Uterus (tissue), 4 donors: Measurements from ENCODE around the gene LOXL1. TPM values are rescaled to one million over a fixed set of nuclear protein-coding genes. Genes with fewer than 3 reads are reported as not detected.

ENCODE experiments used
- DNase-seq, 2 donors: peaks; one replicate each; pipeline ENCODE4 v3.0.0-alpha.2; 2019 to 2020
- H3K27ac ChIP-seq, 2 donors: fragments of 200-600 bp; sonication (generic); 1 replicate in 1 of 2; 2 replicates in 1 of 2; pipeline ENCODE4 v1.5.1; 2016 to 2018
- H3K27me3 ChIP-seq, 2 donors: fragments of 200-600 bp; sonication (generic); one replicate each; pipeline ENCODE4 v1.5.1; 2018 to 2019; ENCODE audit warnings: control low read depth in 1 of 2
- H3K36me3 ChIP-seq, 2 donors: fragments of 200-600 bp; sonication (generic); one replicate each; pipeline ENCODE4 v1.5.1; 2019; ENCODE audit warnings: control low read depth in 1 of 2
- H3K4me1 ChIP-seq, 2 donors: fragments of 200-600 bp; sonication (generic); one replicate each; pipeline ENCODE4 v1.5.1; 2018 to 2019; ENCODE audit warnings: control low read depth in 1 of 2
- H3K4me3 ChIP-seq, 2 donors: fragments of 200-600 bp; sonication (generic); 1 replicate in 1 of 2; 2 replicates in 1 of 2; pipeline ENCODE4 v1.5.1; 2018 to 2019; ENCODE audit warnings: mild to moderate bottlenecking in 1 of 2
- H3K9me3 ChIP-seq, 2 donors: fragments of 200-600 bp; sonication (generic); one replicate each; pipeline ENCODE4 v1.5.1; 2019; ENCODE audit warnings: control low read depth in 1 of 2
- CTCF ChIP-seq, 4 experiments: fragments of 200-600 bp in 2 of 4; fragments of 450-650 bp in 2 of 4; sonication (generic) in 2 of 4; IDR thresholded peaks; one replicate each; pipeline ENCODE4 v1.5.1; 2016 to 2019; ENCODE audit warnings: antibody characterized with exemption in 4 of 4, mild to moderate bottlenecking in 2 of 4, moderate library complexity in 1 of 4
- POLR2A ChIP-seq, 2 donors: fragments of 450-650 bp; IDR thresholded peaks; one replicate each; pipeline ENCODE4 v1.6.1; 2016; ENCODE audit warnings: antibody characterized with exemption in 2 of 2, mild to moderate bottlenecking in 1 of 2, moderate library complexity in 1 of 2
- intact Hi-C: fragments of 100-400 bp; cut with DNase I; formaldehyde crosslinking; loops from one replicate; pipeline ENCODE4 v1.15.1; 2023; ENCODE audit warnings: low total_unique reads
- total RNA-seq, 4 donors: library from RNA; depleted of rRNA in 3 of 4; stranded (reverse); fragments of >200 nt in 3 of 4; gene quantifications; one replicate each; pipeline versions ENCODE4 v1.1.0 to v1.2.4, GENCODE V29; 2014 to 2023
- donor health status: DM: yes; HTN: yes; CAD: no.

Gene LOXL1
- total RNA-seq, 4 donors from 2014 or later = 19.4 to 68.4 (median 33.1) TPM

DNA sequence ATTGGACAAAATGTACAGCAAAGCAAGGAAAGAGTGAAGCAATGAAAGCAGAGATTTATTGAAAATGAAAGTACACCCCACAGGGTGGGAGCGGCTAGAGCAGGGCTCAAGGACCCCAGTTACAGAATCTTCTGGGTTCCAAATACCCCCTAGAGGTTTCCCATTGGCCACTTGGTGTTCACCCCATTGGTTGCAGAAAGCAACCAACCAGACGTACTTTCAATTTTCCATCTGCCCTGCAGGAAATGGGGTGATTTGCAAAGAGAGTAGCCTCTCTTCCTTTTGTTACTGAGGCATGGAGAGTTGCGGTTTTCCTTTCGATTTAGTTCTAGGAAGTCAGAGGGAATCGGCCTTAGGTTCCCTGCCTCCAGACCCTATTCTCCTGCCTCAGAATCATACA, 70.7 kb downstream of the LOXL1 start:
- H3K4me1 ChIP-seq = peaks cover 6 to 7% of the 10 kb centered on the region in 2 donors
- peak overlapping the region; percentile 95 to 98 for H3K27ac ChIP-seq
- H3K4me3 ChIP-seq = peak overlapping the region; percentile 19 to 80
- no peaks in the 10 kb centered on the region for H3K9me3 ChIP-seq
- no peak for DNase-seq
- H3K36me3 ChIP-seq = no peaks in the 10 kb centered on the region
- no peaks in the 10 kb centered on the region for H3K27me3 ChIP-seq
- intact Hi-C loops = no loop called here
- no peak for TF ChIP-seq POLR2A (IDR thresholded peaks at IDR 0.05)
- no peak for TF ChIP-seq CTCF (IDR thresholded peaks at IDR 0.05)

- H3K27me3 ChIP-seq = no peaks in the 10 kb centered on the region
- H3K4me1 ChIP-seq = peaks cover 4 to 6% of the 10 kb centered on the region in 2 donors
- TF ChIP-seq POLR2A (IDR thresholded peaks at IDR 0.05) = no peak
- intact Hi-C loops = no loop called here
- no peaks in the 10 kb centered on the region for H3K9me3 ChIP-seq
- H3K27ac ChIP-seq = peak overlapping the region; percentile 14 to 98
- no peak for DNase-seq
- H3K4me3 ChIP-seq = no peak overlapping the region
- H3K36me3 ChIP-seq = no peaks in the 10 kb centered on the region
Measured at GRCh38 chr15:73997986-73998385, 71.7 kb downstream of the LOXL1 start.

Other genes with a start within 250 kb of the LOXL1 start
- 10 to 100 TPM; 11.5 to 85.7 (median 30.0) TPM for gene CD276, start 242.1 kb upstream of the LOXL1 start, total RNA-seq
- gene INSYN1, start 173.1 kb upstream of the LOXL1 start, total RNA-seq = 10 to 100 TPM in 2 of 4 donors, 1 to 10 TPM in 1, under 1 TPM in 1; 0.77 to 13.5 (median 6.9) TPM
- not detected for gene TBC1D21, start 52.9 kb upstream of the LOXL1 start, total RNA-seq
- 10 to 100 TPM in 2 of 4 donors, 1 to 10 TPM in 2; 4.4 to 16.6 (median 8.3) TPM for gene STOML1, start 65.8 kb downstream of the LOXL1 start, total RNA-seq
- gene PML, start 68.3 kb downstream of the LOXL1 start, total RNA-seq = 100 to 1,000 TPM in 2 of 4 donors, 10 to 100 TPM in 2; 39.0 to 118 (median 78.3) TPM
- gene GOLGA6A, start 156.1 kb downstream of the LOXL1 start, total RNA-seq = under 1 TPM in 1 of 4 donors, not detected in 3; 0.58 TPM
- gene ISLR2, start 204.1 kb downstream of the LOXL1 start, total RNA-seq = 10 to 100 TPM in 1 of 4 donors, 1 to 10 TPM in 1, under 1 TPM in 1, not detected in 1; 0.77 to 11.8 (median 5.1) TPM
- gene ISLR, start 247.2 kb downstream of the LOXL1 start, total RNA-seq = 100 to 1,000 TPM; 170 to 215 (median 201) TPM